Stimulated activated CD8-positive, alpha-beta memory T cell treated with anti-CD3 and anti-CD28 coated beads, Interleukin-15, amount 100 ng/mL, for 1 hour (primary cell): ENCODE data around the gene PAK6.
A peak's percentile ranks its signal among the peaks of the same experiment; 100 is the strongest.

Source experiments
- DNase-seq: peaks from one replicate; pipeline ENCODE4 v3.0.0-alpha.2; 2020; ENCODE audit warnings: low read depth

The PAK6 gene

GRCh38 chr15:40310001-40310959, 71.4 kb downstream of the PAK6 start:
- no peak for DNase-seq

- DNase-seq = no peak
Measured at GRCh38 chr15:40310993-40311392, 72.1 kb downstream of the PAK6 start.

DNA sequence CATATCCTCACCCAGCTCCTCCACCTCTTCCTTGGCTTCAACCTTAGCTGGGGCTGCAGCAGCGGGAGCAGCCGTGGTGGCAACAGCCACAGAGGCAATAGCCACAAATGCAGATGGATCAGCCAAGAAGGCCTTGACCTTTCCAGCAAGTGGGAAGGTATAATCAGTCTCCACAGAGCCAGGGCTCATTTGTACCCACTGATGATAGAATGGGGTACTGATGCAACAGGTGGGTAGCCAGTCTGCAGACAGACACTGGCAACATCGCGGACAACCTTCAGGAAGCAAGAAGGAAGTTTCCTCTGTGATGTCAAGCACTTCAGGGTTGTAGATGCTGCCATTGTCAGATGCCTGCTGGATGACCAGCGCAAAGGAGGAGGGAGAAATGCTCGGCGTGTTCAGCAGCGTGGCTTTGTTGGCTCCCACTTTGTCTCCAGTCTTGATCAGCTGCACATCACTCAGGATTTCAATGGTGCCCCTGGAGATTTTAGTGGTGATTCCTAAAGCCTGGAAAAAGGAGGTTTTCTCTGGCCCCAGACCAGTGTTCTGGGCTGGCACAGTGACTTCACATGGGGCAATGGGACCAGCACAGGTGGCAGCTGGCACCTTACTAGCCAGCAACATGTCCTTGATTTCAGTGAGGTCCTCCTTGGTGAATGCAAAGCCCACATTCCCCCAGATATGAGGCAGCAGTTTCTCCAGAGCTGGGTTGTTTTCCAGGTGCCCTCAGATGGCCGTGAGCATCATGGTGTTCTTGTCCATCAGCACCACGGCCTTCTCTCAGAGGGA, 73.7 kb downstream of the PAK6 start:
- no peak for DNase-seq

GRCh38 chr15:40313531-40314398, 74.9 kb downstream of the PAK6 start:
- no peak for DNase-seq

DNA sequence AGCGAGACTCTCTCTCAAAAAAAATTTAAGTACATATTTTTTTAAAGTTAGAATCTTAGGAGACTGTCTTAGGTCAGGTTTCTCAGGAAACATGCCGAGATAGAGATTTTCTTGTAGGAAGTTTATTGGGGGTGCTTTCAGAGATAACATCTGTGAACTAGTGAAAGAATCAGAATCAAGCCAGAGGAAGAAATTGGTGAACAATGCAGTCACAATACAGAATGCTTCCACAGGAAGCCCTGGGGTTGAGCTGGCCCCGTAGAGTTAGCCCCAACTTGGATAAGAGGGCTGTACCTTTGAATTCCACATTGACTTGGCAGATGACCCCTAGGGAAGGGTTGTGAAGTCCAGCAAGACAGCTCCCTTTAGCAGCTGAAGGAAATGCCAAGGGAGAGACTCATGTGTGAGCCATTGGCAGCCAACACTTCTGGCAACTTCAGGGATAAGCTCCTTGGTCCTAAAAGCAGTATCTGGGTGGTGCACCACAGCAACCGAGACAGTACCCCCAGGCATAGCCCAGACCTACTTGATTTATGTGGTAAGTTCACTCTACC, 75.9 kb downstream of the PAK6 start:
- DNase-seq = no peak

- no peak for DNase-seq
Measured at GRCh38 chr15:40316931-40317330, 78.1 kb downstream of the PAK6 start.

GRCh38 chr15:40317580-40317979, 78.7 kb downstream of the PAK6 start:
- DNase-seq = no peak

- DNase-seq = no peak
Measured at GRCh38 chr15:40320409-40320808, 81.5 kb downstream of the PAK6 start.

DNA sequence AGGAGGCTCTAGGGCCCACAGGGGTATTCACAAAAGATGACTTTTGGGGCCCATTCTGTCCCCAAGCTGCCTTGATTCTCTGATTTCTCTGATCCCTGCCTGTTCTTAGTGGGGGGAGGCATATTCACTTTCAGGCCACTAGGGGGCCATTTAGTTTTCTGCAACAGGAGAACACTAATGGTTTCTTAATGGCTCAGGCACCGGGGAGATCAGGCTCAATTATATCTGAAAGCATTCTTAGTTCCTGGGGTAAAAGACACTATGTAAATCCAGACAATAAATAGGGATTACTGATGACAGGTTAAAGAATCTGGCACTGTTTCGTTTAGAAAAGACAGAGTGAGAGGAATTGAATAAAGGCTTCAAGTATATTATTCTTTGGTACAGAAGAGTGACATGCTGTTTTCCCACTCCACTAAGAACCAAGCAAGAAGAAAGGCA, 82.1 kb downstream of the PAK6 start:
- no peak for DNase-seq

GRCh38 chr15:40322531-40323238, 83.8 kb downstream of the PAK6 start:
- DNase-seq = no peak

GRCh38 chr15:40323239-40323952, 84.5 kb downstream of the PAK6 start, which contains the start of gene INAFM2:
TSS of gene INAFM2 (plus strand) at chr15:40323692. CDS start at chr15:40324056, 364 bp downstream.
- DNase-seq = peak; percentile 82

DNA sequence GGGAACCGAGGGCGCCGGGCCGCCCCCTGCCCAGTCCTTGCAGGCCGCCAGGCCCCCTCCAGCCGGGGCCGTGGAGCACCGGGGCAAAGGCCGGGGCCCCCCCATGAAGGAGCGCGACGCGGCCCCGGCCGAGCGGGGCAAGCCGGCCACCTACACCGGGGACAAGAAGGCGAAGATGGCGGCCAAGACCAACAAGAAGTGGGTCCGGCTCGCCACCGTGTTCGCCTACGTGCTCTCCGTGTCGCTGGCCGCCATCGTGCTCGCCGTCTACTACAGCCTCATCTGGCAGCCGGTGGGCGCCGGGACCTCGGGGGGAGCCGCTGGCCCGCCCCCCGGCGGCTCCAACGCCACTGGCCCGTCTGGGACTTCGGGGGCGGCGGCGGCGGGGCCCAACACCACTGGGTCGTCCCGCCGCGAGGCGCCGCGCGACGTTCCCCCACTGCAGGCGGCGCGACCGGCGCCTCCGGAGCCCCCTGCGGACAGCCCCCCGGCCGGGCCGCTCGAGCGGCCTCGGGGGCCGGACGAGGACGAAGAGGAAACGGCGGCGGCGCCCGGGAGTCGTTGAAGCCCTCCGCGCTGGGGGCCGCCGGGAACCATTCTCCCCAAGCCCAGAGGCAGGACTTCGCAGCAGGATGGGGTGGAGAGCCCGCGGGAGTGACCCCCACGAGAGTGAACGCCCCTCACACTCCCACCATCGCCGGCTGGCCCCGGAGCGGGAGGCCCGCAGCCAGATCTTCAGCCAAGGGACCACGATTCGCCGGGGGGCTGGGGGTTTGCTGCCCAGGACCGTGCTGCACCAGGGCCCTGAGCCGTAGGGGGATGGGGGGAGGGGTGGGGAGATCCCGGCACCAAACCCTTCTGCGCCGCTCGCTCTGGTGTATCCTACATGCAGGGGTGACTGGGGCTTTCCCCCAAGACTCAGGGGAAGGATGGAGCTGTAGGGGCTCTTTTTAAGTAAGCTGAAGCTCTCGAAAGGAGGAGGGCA, 85.4 kb downstream of the PAK6 start:
- DNase-seq = no peak

- DNase-seq = no peak
Measured at GRCh38 chr15:40325188-40325587, 86.3 kb downstream of the PAK6 start.

DNA sequence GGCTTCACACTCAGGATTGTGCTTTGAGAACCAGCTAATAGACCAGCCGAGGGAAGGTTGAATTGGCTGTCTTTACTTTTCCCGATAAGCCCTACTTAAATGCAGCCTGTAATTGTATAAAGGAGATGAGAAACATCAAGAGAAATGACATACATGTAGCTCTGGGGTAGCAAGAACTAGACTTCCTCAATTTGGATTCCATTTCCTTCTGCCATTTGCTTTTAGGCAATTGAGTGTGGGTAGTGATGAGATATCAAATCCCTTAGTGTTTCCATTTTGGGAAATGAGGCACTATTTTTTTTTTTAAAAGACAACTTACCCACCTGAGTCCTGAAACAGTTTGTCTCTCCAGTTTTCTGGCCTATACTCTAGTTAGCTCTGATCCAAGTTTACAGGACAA, 86.8 kb downstream of the PAK6 start:
- DNase-seq = no peak
